HG03520 (cell line): Measurements from ENCODE around the gene TIMD4.
"Not testable (repeated sequence)": the region's sequence is repeated elsewhere in the genome, so short reads cannot be mapped to it uniquely, and the experiment has no call there.

Experiments
- ATAC-seq: cut with Tn5 transposase; IDR thresholded peaks from one replicate; pipeline ENCODE4 v1.9.1; 2021; ENCODE audit warnings: mild to moderate bottlenecking, moderate library complexity; ENCODE audit not compliant: unreplicated experiment

TIMD4 gene

DNA sequence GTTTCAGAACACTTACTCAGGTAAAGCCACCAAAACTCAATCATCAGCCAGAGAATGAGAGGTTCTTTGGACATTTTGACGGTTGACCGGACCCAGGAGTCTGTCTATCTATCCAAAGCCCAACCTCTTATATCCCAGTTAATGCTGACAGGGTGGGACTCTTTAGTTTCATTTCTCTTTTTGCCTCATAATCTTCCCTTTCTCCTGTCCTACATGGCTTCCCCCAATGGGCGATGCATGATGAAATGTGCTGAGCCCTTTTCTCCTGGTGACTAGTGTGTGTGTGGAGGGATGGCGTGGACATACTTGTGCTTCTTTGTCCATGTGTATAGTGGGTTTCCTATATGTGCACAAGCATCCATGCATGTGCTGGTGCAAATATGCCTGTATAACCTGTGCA lies at the start of gene TIMD4:
TIMD4 (minus strand) TSS at position 102 of the 400 bp plus-strand sequence; CDS start at position 74, 28 bp downstream.
- no peak for ATAC-seq

- ATAC-seq, result no peak
Measured at GRCh38 chr5:157006262-157006661, 43.2 kb upstream of the TIMD4 start.

- ATAC-seq, result no peak
Measured at GRCh38 chr5:157004893-157005551, 42.0 kb upstream of the TIMD4 start.

GRCh38 chr5:156991714-156992113 lies 28.7 kb upstream of the TIMD4 start:
- no peak for ATAC-seq

GRCh38 chr5:156984064-156984463 lies 21.0 kb upstream of the TIMD4 start:
- ATAC-seq, result no peak

- no peak for ATAC-seq
Measured at GRCh38 chr5:156981481-156981880, 18.5 kb upstream of the TIMD4 start.

GRCh38 chr5:156974328-156974727 lies 11.3 kb upstream of the TIMD4 start:
- no peak for ATAC-seq

DNA sequence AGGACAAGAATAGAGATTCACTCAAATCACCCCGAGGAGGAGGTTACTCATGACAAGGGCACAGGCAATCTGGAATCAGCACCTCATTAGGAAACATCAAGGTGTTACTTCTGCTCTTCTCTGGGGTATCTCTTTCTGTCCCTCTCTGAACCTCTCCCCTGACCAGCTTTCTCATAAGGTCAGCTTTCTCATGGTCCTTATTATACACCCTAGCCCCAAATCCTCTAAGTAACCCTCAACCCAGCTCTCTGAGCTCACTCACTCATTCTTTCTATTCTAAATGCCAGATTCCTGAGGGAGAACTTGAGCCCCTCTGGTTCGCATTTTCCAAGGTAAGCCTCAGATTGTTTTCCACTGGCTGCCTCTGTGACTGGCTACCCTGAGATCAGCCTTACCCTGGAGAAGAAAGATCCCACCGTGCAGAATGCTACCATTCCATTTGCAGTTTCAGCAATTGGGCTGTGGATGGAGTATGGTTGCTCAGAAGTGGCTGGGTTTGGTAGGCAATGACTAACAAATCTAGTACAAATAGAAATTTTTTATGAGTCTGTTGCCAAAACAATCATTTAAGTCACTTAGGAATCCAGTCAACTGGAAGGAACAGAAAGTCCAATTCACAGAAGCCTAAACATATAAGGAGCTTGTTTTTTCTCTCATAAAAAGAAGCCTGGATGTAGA lies 9.0 kb upstream of the TIMD4 start:
- ATAC-seq, result no peak

DNA sequence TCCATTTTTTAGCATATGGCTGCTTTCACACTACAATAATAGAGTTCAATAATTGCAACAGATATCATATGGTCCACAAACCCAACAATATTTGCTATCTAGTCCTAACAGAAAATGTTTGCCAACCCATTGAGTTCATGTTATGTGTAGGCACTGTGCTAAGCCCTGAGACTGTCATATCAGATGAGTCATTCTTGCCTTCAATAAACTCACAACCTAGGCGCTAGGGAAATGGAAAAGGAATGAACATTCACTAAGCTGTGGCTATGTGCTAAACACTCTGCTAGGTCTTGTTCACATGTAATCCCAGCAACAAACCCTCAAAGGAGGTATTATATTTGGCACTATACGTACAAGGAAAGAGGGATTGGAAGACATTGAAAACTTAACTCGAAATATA lies 8.4 kb upstream of the TIMD4 start:
- no peak for ATAC-seq

DNA sequence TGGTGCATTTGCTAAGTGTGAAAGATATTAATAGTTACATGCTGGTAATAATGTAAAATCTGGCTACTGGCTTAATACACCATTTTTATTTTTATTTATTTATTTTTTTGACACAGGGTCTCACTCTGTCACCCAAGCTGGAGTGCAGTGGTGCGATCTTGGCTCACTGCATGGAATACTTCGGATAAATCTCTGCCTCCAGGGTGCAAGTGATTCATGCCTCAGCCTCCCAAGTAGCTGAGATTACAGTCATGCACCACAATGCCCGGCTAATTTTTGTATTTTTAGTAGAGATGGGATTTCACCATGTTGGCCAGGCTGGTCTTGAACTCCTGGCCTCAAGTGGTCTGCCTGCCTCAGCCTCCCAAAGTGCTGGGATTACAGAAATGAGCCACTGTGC lies 4.4 kb upstream of the TIMD4 start:
- not testable (repeated sequence) for ATAC-seq

GRCh38 chr5:156956321-156956720 lies 6.7 kb downstream of the TIMD4 start:
- no peak for ATAC-seq

DNA sequence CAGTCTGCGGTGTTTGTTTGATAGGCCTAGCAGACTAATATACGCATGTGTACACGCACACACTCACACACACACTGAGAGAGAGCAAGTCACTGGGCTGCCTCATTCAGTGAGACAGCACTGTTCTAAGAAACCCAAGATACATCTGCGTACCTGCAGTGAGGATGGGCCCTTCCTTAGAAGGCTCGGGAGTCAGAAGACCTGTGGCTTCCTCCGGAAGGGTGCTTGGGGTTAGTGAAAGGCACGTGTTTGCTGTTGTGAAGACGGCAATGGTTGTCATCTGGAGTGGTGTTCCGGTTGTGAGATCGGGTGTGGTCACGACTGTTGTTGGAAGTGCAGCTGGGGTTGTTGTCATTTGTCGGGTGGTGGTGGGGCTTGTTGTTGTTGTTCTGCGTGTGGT lies 11.7 kb downstream of the TIMD4 start:
- ATAC-seq, result no peak

DNA sequence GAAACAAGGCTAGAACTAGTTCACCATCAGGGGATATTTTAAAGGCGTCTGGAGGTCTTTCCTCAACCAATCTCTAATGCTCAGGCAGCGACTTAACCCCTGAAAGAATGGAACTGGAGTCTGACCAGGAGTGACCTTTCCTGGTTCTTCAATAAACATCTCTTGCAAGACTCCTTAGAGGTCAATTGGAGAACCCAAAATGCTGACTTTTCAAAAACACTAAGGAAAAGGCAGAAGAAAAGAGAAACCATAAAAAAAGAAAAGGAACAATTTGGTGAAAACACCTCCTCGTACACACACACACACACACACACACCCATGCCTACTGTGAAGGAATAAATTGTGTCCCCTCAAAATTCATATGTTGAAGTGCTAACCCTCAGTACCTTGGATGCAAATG lies 12.3 kb downstream of the TIMD4 start:
- no peak for ATAC-seq

DNA sequence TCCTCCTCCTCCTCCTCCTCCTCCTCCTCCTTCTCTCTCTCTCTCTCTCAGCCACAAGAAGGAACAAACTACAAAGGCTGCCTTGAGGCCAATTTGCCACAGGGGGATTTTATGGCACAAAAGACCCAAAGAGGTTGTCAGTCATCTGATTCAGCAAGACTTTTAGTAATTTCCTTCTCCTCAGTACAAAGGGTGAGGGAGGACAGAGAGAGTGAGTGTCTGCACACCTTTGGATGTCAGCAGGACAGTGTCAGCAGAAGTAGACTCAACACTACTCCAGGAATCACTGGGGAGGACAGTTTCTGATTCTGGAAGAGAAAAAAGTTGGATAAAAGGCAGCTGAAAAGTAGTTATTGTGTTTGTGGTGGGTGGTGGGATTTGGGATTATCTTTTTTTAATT lies 13.6 kb downstream of the TIMD4 start:
- no peak for ATAC-seq

DNA sequence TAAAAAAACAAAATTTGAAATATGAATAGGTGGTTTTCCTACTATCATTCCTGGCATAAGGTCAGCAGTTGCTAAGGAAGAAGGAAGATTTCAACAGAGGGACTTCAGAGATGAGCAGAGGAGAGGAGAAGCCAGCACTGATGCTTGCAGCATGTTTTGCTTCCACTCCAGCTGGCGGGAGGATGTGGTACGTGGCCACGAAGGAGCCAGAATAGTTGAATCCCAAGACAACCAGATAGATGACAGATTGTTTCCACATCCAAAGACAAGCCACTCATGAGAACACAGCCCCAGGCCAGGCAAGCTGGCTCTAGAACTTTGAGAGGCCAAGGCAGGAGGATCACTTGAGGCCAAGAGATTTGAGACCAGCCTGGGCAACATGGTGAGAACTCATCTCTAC lies 15.1 kb downstream of the TIMD4 start:
- ATAC-seq, result no peak

DNA sequence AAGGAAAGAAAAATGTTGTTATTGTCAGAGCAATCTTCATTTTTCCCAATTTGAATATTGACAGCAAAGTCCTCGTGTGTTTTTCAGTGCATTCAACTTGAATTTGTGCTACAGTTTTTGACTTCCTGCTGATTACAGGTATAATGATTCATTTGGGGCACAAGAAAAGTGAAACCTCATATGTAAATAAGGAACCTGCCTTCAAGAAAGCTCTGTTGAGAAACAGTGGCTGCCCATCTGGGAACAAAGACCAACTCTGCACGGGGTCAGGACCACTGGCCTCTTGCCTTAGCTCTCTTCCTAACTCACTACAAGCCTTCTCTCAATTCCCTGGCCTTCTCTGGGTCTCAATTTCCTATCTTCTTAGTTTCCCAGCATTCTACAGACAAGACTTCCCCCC lies 21.0 kb downstream of the TIMD4 start:
- ATAC-seq, result peak; percentile 95

DNA sequence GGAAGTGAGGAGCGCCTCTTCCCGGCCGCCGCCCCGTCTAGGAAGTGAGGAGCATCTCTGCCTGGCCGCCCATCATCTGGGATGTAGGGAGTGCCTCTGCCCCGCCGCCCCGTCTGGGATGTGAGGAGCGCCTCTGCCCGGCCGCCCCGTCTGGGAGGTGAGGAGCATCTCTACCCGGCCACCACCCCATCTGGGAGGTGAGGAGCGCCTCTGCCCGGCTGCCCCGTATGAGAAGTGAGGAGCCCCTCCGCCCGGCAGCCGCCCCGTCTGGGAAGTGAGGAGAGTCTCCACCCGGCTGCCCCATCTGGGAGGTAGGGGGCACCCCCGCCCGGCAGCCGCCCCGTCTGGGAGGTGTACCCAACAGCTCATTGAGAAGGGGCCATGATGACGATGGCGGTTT lies 22.6 kb downstream of the TIMD4 start:
- not testable (repeated sequence) for ATAC-seq

DNA sequence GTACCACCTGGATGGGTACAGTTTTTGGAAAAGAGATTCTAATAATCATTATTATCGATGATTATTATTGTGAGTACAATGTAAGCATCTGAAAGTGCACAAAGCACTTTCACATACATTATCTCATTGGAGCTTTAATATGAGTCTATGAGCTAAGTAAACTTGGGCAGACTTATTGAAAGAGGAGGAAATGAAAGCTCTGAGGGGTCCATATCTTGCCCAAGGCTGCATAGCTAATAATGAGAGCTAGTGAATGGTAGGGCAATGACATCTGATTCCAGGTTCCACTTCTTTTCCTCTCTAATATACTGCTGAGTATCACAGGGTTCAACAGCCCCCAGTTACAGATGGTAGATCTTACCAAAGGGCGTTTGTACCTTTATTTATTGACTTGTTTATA lies 26.1 kb downstream of the TIMD4 start:
- no peak for ATAC-seq

GRCh38 chr5:156934450-156935211 lies 28.4 kb downstream of the TIMD4 start:
- no peak for ATAC-seq

GRCh38 chr5:156929366-156929948 lies 33.6 kb downstream of the TIMD4 start:
- ATAC-seq, result no peak

- no peak for ATAC-seq
Measured at GRCh38 chr5:156927545-156927944, 35.5 kb downstream of the TIMD4 start.

DNA sequence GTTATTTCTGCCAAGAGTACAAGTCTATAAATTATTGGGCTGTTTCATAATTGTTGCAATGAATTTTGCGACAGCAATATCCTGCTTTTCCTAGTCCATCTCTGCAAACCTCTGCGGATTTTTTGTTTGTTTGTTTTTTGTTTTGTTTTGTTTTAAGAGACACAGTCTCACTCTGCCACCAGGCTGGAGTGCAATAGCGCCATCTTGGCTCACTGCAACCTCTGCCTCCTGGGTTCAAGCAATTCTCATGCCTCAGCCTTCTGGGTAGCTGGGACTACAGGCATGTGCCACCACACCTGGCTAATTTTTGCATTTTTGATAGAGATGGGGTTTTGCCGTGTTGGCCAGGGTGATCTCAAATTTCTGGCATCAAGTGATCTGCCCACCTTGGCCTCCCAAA lies 37.3 kb downstream of the TIMD4 start:
- ATAC-seq, result not testable (repeated sequence)
